GM23338 (cell line): Measurements from ENCODE around the gene NCK2. TPM values are rescaled to one million over a fixed set of nuclear protein-coding genes. Genes with fewer than 3 reads are reported as not detected.

ENCODE experiments used
- ATAC-seq: fragments of 200-7000 bp; cut with Tn5 transposase; 3 replicates; pipeline ENCODE4 v1.9.1; 2020
- DNase-seq: peaks from one replicate; pipeline ENCODE4 v3.0.0-alpha.2; 2015; ENCODE audit warnings: low spot score
- H2AFZ ChIP-seq: fragments of 200-600 bp; sonication (generic); 2 replicates; pipeline ENCODE4 v1.8.0; 2016; ENCODE audit warnings: antibody characterized with exemption, mild to moderate bottlenecking, moderate library complexity
- H3F3A ChIP-seq: fragments of 200-600 bp; sonication (generic); replicated peaks from 2 replicates; pipeline ENCODE4 v1.8.0; 2017; ENCODE audit warnings: antibody characterized with exemption, mixed run types, low read depth
- H3K27ac ChIP-seq: fragments of 200-600 bp; sonication (generic); 2 replicates; pipeline ENCODE4 v1.6.1; 2016; ENCODE audit warnings: low read depth
- H3K27me3 ChIP-seq: fragments of 200-600 bp; sonication (generic); 2 replicates; pipeline ENCODE4 v1.8.0; 2016; ENCODE audit warnings: mild to moderate bottlenecking, mixed run types, moderate library complexity; ENCODE audit not compliant: insufficient read depth
- H3K36me3 ChIP-seq: fragments of 200-600 bp; sonication (generic); 2 replicates; pipeline ENCODE4 v1.8.0; 2016; ENCODE audit warnings: mild to moderate bottlenecking; ENCODE audit not compliant: insufficient read depth
- H3K4me1 ChIP-seq: fragments of 200-600 bp; sonication (generic); 2 replicates; pipeline ENCODE4 v1.8.0; 2016; ENCODE audit warnings: mild to moderate bottlenecking, moderate library complexity; ENCODE audit not compliant: insufficient read depth
- H3K4me2 ChIP-seq: fragments of 200-600 bp; sonication (generic); 2 replicates; pipeline ENCODE4 v1.7.1; 2017; ENCODE audit warnings: mixed run types
- H3K4me3 ChIP-seq: fragments of 200-600 bp; sonication (generic); 2 replicates; pipeline ENCODE4 v1.6.1; 2016; ENCODE audit warnings: mixed run types
- H3K79me2 ChIP-seq: fragments of 200-600 bp; sonication (generic); replicated peaks from 2 replicates; pipeline ENCODE4 v1.8.0; 2017; ENCODE audit warnings: mild to moderate bottlenecking; ENCODE audit not compliant: insufficient read depth
- H3K9me2 ChIP-seq: fragments of 200-600 bp; sonication (generic); 2 replicates; pipeline ENCODE4 v1.8.0; 2017; ENCODE audit not compliant: insufficient read depth
- H4K20me1 ChIP-seq: fragments of 200-600 bp; sonication (generic); replicated peaks from 2 replicates; pipeline ENCODE4 v1.8.0; 2017; ENCODE audit warnings: mild to moderate bottlenecking; ENCODE audit not compliant: insufficient read depth
- H3K27ac Mint-ChIP-seq: 2 replicates; pipeline ENCODE4 v1.8.0; 2020; ENCODE audit warnings: inconsistent platforms, mild to moderate bottlenecking, moderate library complexity, mixed read lengths
- H3K27me3 Mint-ChIP-seq: 3 replicates; pipeline ENCODE4 v1.8.0; 2022; ENCODE audit warnings: low read depth, mild to moderate bottlenecking, moderate library complexity, mixed read lengths, inconsistent platforms; ENCODE audit not compliant: insufficient read depth, poor library complexity
- H3K36me3 Mint-ChIP-seq: 3 replicates; pipeline ENCODE4 v1.8.0; 2021; ENCODE audit warnings: low read depth, mild to moderate bottlenecking, inconsistent platforms, moderate library complexity, mixed read lengths
- H3K4me1 Mint-ChIP-seq: 3 replicates; pipeline ENCODE4 v1.8.0; 2020; ENCODE audit warnings: mild to moderate bottlenecking, inconsistent platforms, mixed read lengths
- H3K4me3 Mint-ChIP-seq: 3 replicates; pipeline ENCODE4 v1.8.0; 2021; ENCODE audit warnings: moderate library complexity, mild to moderate bottlenecking, inconsistent platforms, mixed read lengths
- H3K9me3 Mint-ChIP-seq: 3 replicates; pipeline ENCODE4 v1.8.0; 2020; ENCODE audit warnings: moderate library complexity, mild to moderate bottlenecking, inconsistent platforms, mixed read lengths
- CREB1 ChIP-seq: fragments of 250-450 bp; sonication (Bioruptor Pico); IDR thresholded peaks from 2 replicates; pipeline ENCODE4 v1.5.0; 2020; ENCODE audit warnings: low read depth, mild to moderate bottlenecking, moderate library complexity
- EZH2 ChIP-seq: fragments of 200-600 bp; sonication (generic); IDR thresholded peaks from one replicate; pipeline ENCODE4 v1.8.0; 2017; ENCODE audit warnings: antibody characterized with exemption, mild to moderate bottlenecking, low read depth; ENCODE audit not compliant: unreplicated experiment
- EZH2phosphoT487 ChIP-seq: fragments of 200-600 bp; sonication (generic); IDR thresholded peaks from one replicate; pipeline ENCODE4 v1.8.1; 2018; ENCODE audit warnings: antibody characterized with exemption; ENCODE audit not compliant: unreplicated experiment
- JUNB ChIP-seq: IDR thresholded peaks from one replicate; pipeline ENCODE4 v1.6.1; 2016; ENCODE audit warnings: antibody characterized with exemption; ENCODE audit not compliant: unreplicated experiment
- NANOG ChIP-seq: IDR thresholded peaks from 2 replicates; pipeline ENCODE4 v1.6.1; 2016; ENCODE audit warnings: antibody characterized with exemption, borderline replicate concordance
- POLR2AphosphoS5 ChIP-seq: IDR thresholded peaks from 2 replicates; pipeline ENCODE4 v1.6.1; 2016; ENCODE audit warnings: antibody characterized with exemption, low read depth
- STAT1 ChIP-seq: IDR thresholded peaks from one replicate; pipeline ENCODE4 v1.6.1; 2016; ENCODE audit warnings: antibody characterized with exemption; ENCODE audit not compliant: unreplicated experiment
- ZNF114 ChIP-seq: fragments of 250-450 bp; sonication (Bioruptor Pico); IDR thresholded peaks from 2 replicates; pipeline ENCODE4 v1.5.0; 2020; ENCODE audit warnings: mild to moderate bottlenecking, moderate library complexity
- ZNF331 ChIP-seq: fragments of 250-450 bp; sonication (Bioruptor Pico); IDR thresholded peaks from 2 replicates; pipeline ENCODE4 v1.5.0; 2020; ENCODE audit warnings: low read depth, mild to moderate bottlenecking, moderate library complexity
- polyA plus RNA-seq: library from polyadenylated mRNA; unstranded; fragments of >200 nt; fragmentation: Nextera tagmentation; extraction: Ambion mirVana; gene quantifications from 2 replicates; pipeline ENCODE4 v1.2.1, GENCODE V29; 2016
- total RNA-seq: library from RNA; depleted of rRNA; stranded (reverse); fragments of >200 nt; shearing (Covaris generic); gene quantifications from 2 replicates; pipeline ENCODE4 v1.2.3, GENCODE V29; 2014
- TF ChIP-seq, protein P1 (sequence below), 2 experiments: fragments of 200-600 bp in 1 of 2; sonication (generic) in 1 of 2; conservative IDR thresholded peaks; 2 replicates each; pipeline versions ENCODE4 v1.5.1 to v1.6.1; 2016 to 2017; ENCODE audit warnings: antibody characterized with exemption in 2 of 2, low read depth in 2 of 2, mild to moderate bottlenecking in 2 of 2, moderate library complexity in 1 of 2
- TF ChIP-seq, protein P2 (sequence below): IDR thresholded peaks from 2 replicates; pipeline ENCODE4 v1.6.1; 2016; ENCODE audit warnings: antibody characterized with exemption
- TF ChIP-seq, protein P3 (sequence below): IDR thresholded peaks from one replicate; pipeline ENCODE4 v1.6.1; 2018; ENCODE audit warnings: antibody characterized with exemption; ENCODE audit not compliant: unreplicated experiment

The NCK2 gene
- total and polyA plus RNA-seq, 2 experiments from 2014 or later, result 26.9 to 59.9 TPM

DNA sequence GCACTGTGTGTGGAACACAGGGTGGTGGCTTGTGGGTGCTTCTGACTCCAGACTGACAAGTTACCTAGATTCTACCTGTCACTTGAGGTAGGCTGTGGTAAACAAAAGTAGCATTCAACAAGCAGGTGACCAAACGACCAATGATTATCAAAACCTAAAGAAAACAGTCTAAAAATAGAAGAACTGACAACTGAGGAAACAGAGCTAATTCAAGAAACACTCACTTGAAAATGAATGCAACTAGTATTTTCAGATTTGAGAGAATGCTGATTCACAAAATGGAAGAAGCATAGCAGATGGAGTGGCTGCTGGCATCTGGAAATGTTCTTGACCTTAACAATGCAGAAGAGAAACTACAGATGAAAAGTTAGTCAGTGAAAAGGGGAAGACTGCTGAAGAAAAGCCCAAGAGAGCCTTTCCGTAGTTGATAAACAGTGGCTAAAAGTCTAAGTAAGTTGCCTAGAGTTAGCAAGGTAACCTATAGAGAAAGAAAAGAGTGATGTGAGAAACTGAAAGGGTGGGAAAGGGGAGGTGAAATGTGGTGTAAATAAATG, 170.4 kb downstream of the NCK2 start:
- peaks cover 3% of the 10 kb centered on the region for H3K9me3 Mint-ChIP-seq
- no peak for ATAC-seq
- peaks cover 4% of the 10 kb centered on the region for H3K27me3 Mint-ChIP-seq

DNA sequence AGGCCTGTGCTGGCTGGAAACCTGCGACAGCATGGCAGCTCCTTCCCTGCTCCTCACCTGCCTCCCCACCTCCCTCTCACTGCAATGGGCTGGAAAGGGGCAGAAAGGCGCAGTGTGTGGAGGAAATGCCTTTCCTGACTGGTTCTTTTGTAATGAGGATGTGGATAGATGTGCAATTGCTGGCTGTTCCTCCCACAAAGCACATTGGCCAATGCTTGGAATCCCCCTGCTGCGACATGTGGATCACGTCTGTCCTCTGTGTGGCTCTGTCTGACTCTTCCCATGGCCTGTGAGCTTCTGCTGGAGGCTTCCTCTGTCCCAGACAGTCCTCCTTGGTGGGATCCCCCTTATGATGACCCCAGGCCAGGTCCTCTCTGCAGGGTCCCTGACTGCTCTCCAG, 172.5 kb downstream of the NCK2 start:
- Mint-ChIP-seq H3K27me3 (peaks cover 4% of the 10 kb centered on the region), H3K4me3 (no peak overlapping the region), H3K9me3 (peaks cover 11% of the 10 kb centered on the region), H3K4me1 (no peaks in the 10 kb centered on the region), H3K27ac (no peak overlapping the region), H3K36me3 (0 out of 3 replicates have a peak, but pooled peaks cover 3% of the 10 kb centered on the region)
- Histone ChIP-seq H3K27me3 (no peaks in the 10 kb centered on the region), H4K20me1 (no peaks in the 10 kb centered on the region), H3K79me2 (no peaks in the 10 kb centered on the region), H3K4me1 (no peaks in the 10 kb centered on the region), H3F3A (no peaks in the 10 kb centered on the region), H3K4me2 (no peak overlapping the region), H3K36me3 (no peaks in the 10 kb centered on the region), H2AFZ (no peak overlapping the region), H3K4me3 (no peak overlapping the region), H3K27ac (no peak overlapping the region), H3K9me2 (0 out of 2 replicates have a peak, but pooled peaks cover 4% of the 10 kb centered on the region)
- ATAC-seq (no peak), DNase-seq (no peak)
- no peak for TF ChIP-seq EZH2phosphoT487
- no peak for TF ChIP-seq POLR2AphosphoS5
- no peak for TF ChIP-seq ZNF331 (CRISPR knock-in tag)
- no peak for TF ChIP-seq EZH2
- no peak for TF ChIP-seq CREB1 (CRISPR knock-in tag)
- TF ChIP-seq STAT1, result no peak
- TF ChIP-seq, protein P1, sequence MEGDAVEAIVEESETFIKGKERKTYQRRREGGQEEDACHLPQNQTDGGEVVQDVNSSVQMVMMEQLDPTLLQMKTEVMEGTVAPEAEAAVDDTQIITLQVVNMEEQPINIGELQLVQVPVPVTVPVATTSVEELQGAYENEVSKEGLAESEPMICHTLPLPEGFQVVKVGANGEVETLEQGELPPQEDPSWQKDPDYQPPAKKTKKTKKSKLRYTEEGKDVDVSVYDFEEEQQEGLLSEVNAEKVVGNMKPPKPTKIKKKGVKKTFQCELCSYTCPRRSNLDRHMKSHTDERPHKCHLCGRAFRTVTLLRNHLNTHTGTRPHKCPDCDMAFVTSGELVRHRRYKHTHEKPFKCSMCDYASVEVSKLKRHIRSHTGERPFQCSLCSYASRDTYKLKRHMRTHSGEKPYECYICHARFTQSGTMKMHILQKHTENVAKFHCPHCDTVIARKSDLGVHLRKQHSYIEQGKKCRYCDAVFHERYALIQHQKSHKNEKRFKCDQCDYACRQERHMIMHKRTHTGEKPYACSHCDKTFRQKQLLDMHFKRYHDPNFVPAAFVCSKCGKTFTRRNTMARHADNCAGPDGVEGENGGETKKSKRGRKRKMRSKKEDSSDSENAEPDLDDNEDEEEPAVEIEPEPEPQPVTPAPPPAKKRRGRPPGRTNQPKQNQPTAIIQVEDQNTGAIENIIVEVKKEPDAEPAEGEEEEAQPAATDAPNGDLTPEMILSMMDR (conservative IDR thresholded peaks at IDR 0.05; ENCODE audit: low read depth in 2 of 2), result no peak
- no peak for TF ChIP-seq JUNB
- TF ChIP-seq NANOG, result no peak

More for the DNA sequence above, 170.4 kb downstream of the NCK2 start:
- H4K20me1 ChIP-seq, result no peaks in the 10 kb centered on the region
- H3F3A ChIP-seq, result no peaks in the 10 kb centered on the region
- H3K9me2 ChIP-seq, result 0 out of 2 replicates have a peak, but pooled peaks cover 4% of the 10 kb centered on the region
- Mint-ChIP-seq H3K4me3 (no peak overlapping the region), H3K4me1 (no peaks in the 10 kb centered on the region; the same call in 2 of the 3 replicates), H3K36me3 (no peaks in the 10 kb centered on the region), H3K27ac (no peak overlapping the region)
- no peak overlapping the region for H3K4me3 ChIP-seq
- H3K4me2 ChIP-seq, result no peak overlapping the region
- no peaks in the 10 kb centered on the region for H3K27me3 ChIP-seq
- H3K4me1 ChIP-seq, result no peaks in the 10 kb centered on the region
- no peaks in the 10 kb centered on the region for H3K36me3 ChIP-seq
- TF ChIP-seq EZH2phosphoT487 (no peak), ZNF114 (CRISPR knock-in tag) (no peak), POLR2AphosphoS5 (no peak), JUNB (no peak), NANOG (no peak), CREB1 (CRISPR knock-in tag) (no peak), STAT1 (no peak), ZNF331 (CRISPR knock-in tag) (no peak), EZH2 (no peak)
- TF ChIP-seq, protein P2, sequence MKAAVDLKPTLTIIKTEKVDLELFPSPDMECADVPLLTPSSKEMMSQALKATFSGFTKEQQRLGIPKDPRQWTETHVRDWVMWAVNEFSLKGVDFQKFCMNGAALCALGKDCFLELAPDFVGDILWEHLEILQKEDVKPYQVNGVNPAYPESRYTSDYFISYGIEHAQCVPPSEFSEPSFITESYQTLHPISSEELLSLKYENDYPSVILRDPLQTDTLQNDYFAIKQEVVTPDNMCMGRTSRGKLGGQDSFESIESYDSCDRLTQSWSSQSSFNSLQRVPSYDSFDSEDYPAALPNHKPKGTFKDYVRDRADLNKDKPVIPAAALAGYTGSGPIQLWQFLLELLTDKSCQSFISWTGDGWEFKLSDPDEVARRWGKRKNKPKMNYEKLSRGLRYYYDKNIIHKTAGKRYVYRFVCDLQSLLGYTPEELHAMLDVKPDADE, result no peak
- TF ChIP-seq, protein P3, sequence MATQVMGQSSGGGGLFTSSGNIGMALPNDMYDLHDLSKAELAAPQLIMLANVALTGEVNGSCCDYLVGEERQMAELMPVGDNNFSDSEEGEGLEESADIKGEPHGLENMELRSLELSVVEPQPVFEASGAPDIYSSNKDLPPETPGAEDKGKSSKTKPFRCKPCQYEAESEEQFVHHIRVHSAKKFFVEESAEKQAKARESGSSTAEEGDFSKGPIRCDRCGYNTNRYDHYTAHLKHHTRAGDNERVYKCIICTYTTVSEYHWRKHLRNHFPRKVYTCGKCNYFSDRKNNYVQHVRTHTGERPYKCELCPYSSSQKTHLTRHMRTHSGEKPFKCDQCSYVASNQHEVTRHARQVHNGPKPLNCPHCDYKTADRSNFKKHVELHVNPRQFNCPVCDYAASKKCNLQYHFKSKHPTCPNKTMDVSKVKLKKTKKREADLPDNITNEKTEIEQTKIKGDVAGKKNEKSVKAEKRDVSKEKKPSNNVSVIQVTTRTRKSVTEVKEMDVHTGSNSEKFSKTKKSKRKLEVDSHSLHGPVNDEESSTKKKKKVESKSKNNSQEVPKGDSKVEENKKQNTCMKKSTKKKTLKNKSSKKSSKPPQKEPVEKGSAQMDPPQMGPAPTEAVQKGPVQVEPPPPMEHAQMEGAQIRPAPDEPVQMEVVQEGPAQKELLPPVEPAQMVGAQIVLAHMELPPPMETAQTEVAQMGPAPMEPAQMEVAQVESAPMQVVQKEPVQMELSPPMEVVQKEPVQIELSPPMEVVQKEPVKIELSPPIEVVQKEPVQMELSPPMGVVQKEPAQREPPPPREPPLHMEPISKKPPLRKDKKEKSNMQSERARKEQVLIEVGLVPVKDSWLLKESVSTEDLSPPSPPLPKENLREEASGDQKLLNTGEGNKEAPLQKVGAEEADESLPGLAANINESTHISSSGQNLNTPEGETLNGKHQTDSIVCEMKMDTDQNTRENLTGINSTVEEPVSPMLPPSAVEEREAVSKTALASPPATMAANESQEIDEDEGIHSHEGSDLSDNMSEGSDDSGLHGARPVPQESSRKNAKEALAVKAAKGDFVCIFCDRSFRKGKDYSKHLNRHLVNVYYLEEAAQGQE, result no peak
- no peaks in the 10 kb centered on the region for H3K79me2 ChIP-seq
- no peak for DNase-seq
- H2AFZ ChIP-seq, result no peak overlapping the region
- H3K27ac ChIP-seq, result no peak overlapping the region
